MM.1S (cell line): Measurements from ENCODE around the gene GSG1L.

Experiments
- DNase-seq: peaks from one replicate; pipeline ENCODE4 v3.0.0-alpha.2; 2015
- H2AFZ ChIP-seq: fragments of 300-600 bp; sonication (generic); 2 replicates; pipeline ENCODE4 v1.6.0; 2016; ENCODE audit warnings: antibody characterized with exemption, low read length
- H3F3A ChIP-seq: fragments of 300-600 bp; sonication (generic); 2 replicates; pipeline ENCODE4 v1.6.1; 2016; ENCODE audit warnings: mild to moderate bottlenecking, antibody characterized with exemption, low read length, moderate library complexity, mixed read lengths; ENCODE audit not compliant: insufficient read depth
- H3K27ac ChIP-seq: fragments of 300-600 bp; sonication (generic); 2 replicates; pipeline ENCODE4 v1.5.1; 2016; ENCODE audit warnings: mild to moderate bottlenecking, low read length
- H3K27me3 ChIP-seq: fragments of 300-600 bp; sonication (generic); replicated peaks from 2 replicates; pipeline ENCODE4 v1.6.0; 2016; ENCODE audit warnings: low read length; ENCODE audit not compliant: insufficient read depth
- H3K36me3 ChIP-seq: fragments of 300-600 bp; sonication (generic); replicated peaks from 2 replicates; pipeline ENCODE4 v1.6.1; 2016; ENCODE audit warnings: mild to moderate bottlenecking, low read length, mixed read lengths; ENCODE audit not compliant: insufficient read depth
- H3K4me1 ChIP-seq: fragments of 300-600 bp; sonication (generic); 2 replicates; pipeline ENCODE4 v1.6.1; 2016; ENCODE audit warnings: low read length, mixed read lengths
- H3K4me2 ChIP-seq: fragments of 300-600 bp; sonication (generic); 2 replicates; pipeline ENCODE4 v1.6.0; 2016; ENCODE audit warnings: low read depth, low read length
- H3K4me3 ChIP-seq: fragments of 300-600 bp; sonication (generic); 2 replicates; pipeline ENCODE4 v1.5.1; 2016; ENCODE audit warnings: low read length, mixed read lengths
- H3K79me2 ChIP-seq: fragments of 300-600 bp; sonication (generic); 2 replicates; pipeline ENCODE4 v1.6.1; 2016; ENCODE audit warnings: mixed run types, low read length, mixed read lengths
- H3K9ac ChIP-seq: fragments of 300-600 bp; sonication (generic); 2 replicates; pipeline ENCODE4 v1.6.1; 2016; ENCODE audit warnings: low read length, mixed read lengths
- H3K9me2 ChIP-seq: fragments of 300-600 bp; sonication (generic); replicated peaks from 2 replicates; pipeline ENCODE4 v1.6.1; 2016; ENCODE audit warnings: mild to moderate bottlenecking, low read length, mixed read lengths; ENCODE audit not compliant: insufficient read depth
- H3K9me3 ChIP-seq: fragments of 300-600 bp; sonication (generic); replicated peaks from 2 replicates; pipeline ENCODE4 v1.6.1; 2016; ENCODE audit warnings: mild to moderate bottlenecking, low read length, mixed read lengths; ENCODE audit not compliant: insufficient read depth
- H4K20me1 ChIP-seq: fragments of 300-600 bp; sonication (generic); 2 replicates; pipeline ENCODE4 v1.6.1; 2016; ENCODE audit warnings: mild to moderate bottlenecking, low read length, moderate library complexity, mixed read lengths; ENCODE audit not compliant: insufficient read depth
- CTCF ChIP-seq: fragments of 300-600 bp; sonication (generic); IDR thresholded peaks from 2 replicates; pipeline ENCODE4 v1.5.1; 2016; ENCODE audit warnings: antibody characterized with exemption, low read length, mixed read lengths
- EZH2 ChIP-seq: fragments of 300-600 bp; sonication (generic); optimal IDR thresholded peaks from 2 replicates; pipeline ENCODE3; 2017; ENCODE audit warnings: low read depth, mild to moderate bottlenecking, antibody characterized with exemption, low read length, mixed read lengths
- EZH2phosphoT487 ChIP-seq: fragments of 300-600 bp; sonication (generic); IDR thresholded peaks from 2 replicates; pipeline ENCODE4 v1.6.1; 2018; ENCODE audit warnings: antibody characterized with exemption, low read length

The GSG1L gene

GRCh38 chr16:27890866-27891265 lies 172.6 kb downstream of the GSG1L start:
- Histone ChIP-seq H3K27ac (no peak overlapping the region), H4K20me1 (no peaks in the 10 kb centered on the region), H3K4me1 (no peaks in the 10 kb centered on the region), H3K4me2 (no peak overlapping the region), H3K4me3 (no peak overlapping the region), H3K27me3 (peaks cover 75% of the 10 kb centered on the region), H3K36me3 (no peaks in the 10 kb centered on the region), H2AFZ (no peak overlapping the region), H3K9me2 (no peaks in the 10 kb centered on the region), H3F3A (no peaks in the 10 kb centered on the region), H3K9ac (no peak overlapping the region), H3K79me2 (no peaks in the 10 kb centered on the region), H3K9me3 (no peaks in the 10 kb centered on the region)
- TF ChIP-seq CTCF (no peak), EZH2phosphoT487 (no peak), EZH2 (no peak)
- DNase-seq: no peak

GRCh38 chr16:27890006-27890405 lies 173.5 kb downstream of the GSG1L start:
- no peaks in the 10 kb centered on the region for H4K20me1 ChIP-seq
- H3F3A ChIP-seq: no peaks in the 10 kb centered on the region
- no peak overlapping the region for H3K4me2 ChIP-seq
- TF ChIP-seq CTCF (no peak), EZH2phosphoT487 (no peak), EZH2 (no peak)
- no peak overlapping the region for H3K27ac ChIP-seq
- H3K9me2 ChIP-seq: no peaks in the 10 kb centered on the region
- no peaks in the 10 kb centered on the region for H3K36me3 ChIP-seq
- H3K79me2 ChIP-seq: no peaks in the 10 kb centered on the region
- no peaks in the 10 kb centered on the region for H3K9me3 ChIP-seq
- no peak overlapping the region for H2AFZ ChIP-seq
- no peak for DNase-seq
- H3K4me3 ChIP-seq: no peak overlapping the region
- no peaks in the 10 kb centered on the region for H3K4me1 ChIP-seq
- H3K27me3 ChIP-seq: peaks cover 66% of the 10 kb centered on the region
- H3K9ac ChIP-seq: no peak overlapping the region

- Histone ChIP-seq H3F3A (no peaks in the 10 kb centered on the region), H3K9me2 (no peaks in the 10 kb centered on the region), H3K9ac (no peak overlapping the region), H3K27me3 (peaks cover 22% of the 10 kb centered on the region; the same call in 1 of the 2 replicates), H3K4me2 (no peak overlapping the region), H3K27ac (no peak overlapping the region), H3K4me3 (no peak overlapping the region), H3K4me1 (no peaks in the 10 kb centered on the region), H4K20me1 (no peaks in the 10 kb centered on the region), H2AFZ (no peak overlapping the region), H3K79me2 (no peaks in the 10 kb centered on the region), H3K9me3 (no peaks in the 10 kb centered on the region), H3K36me3 (no peaks in the 10 kb centered on the region)
- DNase-seq: no peak
- TF ChIP-seq CTCF: no peak
- no peak for TF ChIP-seq EZH2phosphoT487
- TF ChIP-seq EZH2: no peak
These were observed 179.9 kb downstream of the GSG1L start for GRCh38 chr16:27883576-27883975.
